ENCODE results near the gene OR2V1.

- TF ChIP-seq CTCF (IDR thresholded peaks at IDR 0.05; ENCODE audit: low read length) (no peak), EZH2 (optimal IDR thresholded peaks at IDR 0.05; ENCODE audit: low read depth, low read length) (no peak)
These were observed 46.3 kb downstream of the OR2V1 start for GRCh38 chr5:181084621-181085195.

All from MM.1S (cell line).